ENCODE measurements around the gene ATP10B.

The ATP10B gene

GRCh38 chr5:160797020-160797419, 55.0 kb downstream of the ATP10B start:
- TF ChIP-seq TAF1 (IDR thresholded peaks at IDR 0.05; ENCODE audit: borderline replicate concordance, insufficient read depth, low read length) (no peak), SIN3A (IDR thresholded peaks at IDR 0.05; ENCODE audit: borderline replicate concordance, insufficient read depth, low read length) (no peak), POLR2AphosphoS5 (IDR thresholded peaks at IDR 0.05; ENCODE audit: low read depth, low read length) (no peak), REST (IDR thresholded peaks at IDR 0.05; ENCODE audit: insufficient read depth in 1 of 2, low read depth in 2 of 2, low read length in 2 of 2) (no peak), FOXP2 (optimal IDR thresholded peaks at IDR 0.05; ENCODE audit: borderline replicate concordance, extremely low read depth, extremely low read length, insufficient read depth) (no peak)

- TF ChIP-seq SIN3A (IDR thresholded peaks at IDR 0.05; ENCODE audit: borderline replicate concordance, insufficient read depth, low read length) (no peak), REST (IDR thresholded peaks at IDR 0.05; ENCODE audit: insufficient read depth in 1 of 2, low read depth in 2 of 2, low read length in 2 of 2) (no peak), TAF1 (IDR thresholded peaks at IDR 0.05; ENCODE audit: borderline replicate concordance, insufficient read depth, low read length) (no peak), POLR2AphosphoS5 (IDR thresholded peaks at IDR 0.05; ENCODE audit: low read depth, low read length) (no peak), FOXP2 (optimal IDR thresholded peaks at IDR 0.05; ENCODE audit: borderline replicate concordance, extremely low read depth, extremely low read length, insufficient read depth) (no peak)
Measured at GRCh38 chr5:160793530-160793899, 58.5 kb downstream of the ATP10B start.

GRCh38 chr5:160792732-160793529, 59.1 kb downstream of the ATP10B start:
- TF ChIP-seq FOXP2 (optimal IDR thresholded peaks at IDR 0.05; ENCODE audit: borderline replicate concordance, extremely low read depth, extremely low read length, insufficient read depth) (no peak), REST (IDR thresholded peaks at IDR 0.05; ENCODE audit: insufficient read depth in 1 of 2, low read depth in 2 of 2, low read length in 2 of 2) (no peak), POLR2AphosphoS5 (IDR thresholded peaks at IDR 0.05; ENCODE audit: low read depth, low read length) (no peak), SIN3A (IDR thresholded peaks at IDR 0.05; ENCODE audit: borderline replicate concordance, insufficient read depth, low read length) (no peak), TAF1 (IDR thresholded peaks at IDR 0.05; ENCODE audit: borderline replicate concordance, insufficient read depth, low read length) (no peak)

GRCh38 chr5:160792281-160792680, 59.7 kb downstream of the ATP10B start:
- no peak for TF ChIP-seq TAF1 (IDR thresholded peaks at IDR 0.05; ENCODE audit: borderline replicate concordance, insufficient read depth, low read length)
- TF ChIP-seq REST (IDR thresholded peaks at IDR 0.05; ENCODE audit: insufficient read depth in 1 of 2, low read depth in 2 of 2, low read length in 2 of 2), result no peak
- no peak for TF ChIP-seq SIN3A (IDR thresholded peaks at IDR 0.05; ENCODE audit: borderline replicate concordance, insufficient read depth, low read length)
- TF ChIP-seq FOXP2 (optimal IDR thresholded peaks at IDR 0.05; ENCODE audit: borderline replicate concordance, extremely low read depth, extremely low read length, insufficient read depth), result no peak
- no peak for TF ChIP-seq POLR2AphosphoS5 (IDR thresholded peaks at IDR 0.05; ENCODE audit: low read depth, low read length)

All from PFSK-1 (cell line).